HS-27A (cell line): ENCODE measurements around the gene CEACAM4.

ENCODE experiments used
- DNase-seq: peaks from one replicate; pipeline ENCODE4 v3.0.0-alpha.2; 2012; ENCODE audit warnings: low read depth, missing footprints

The CEACAM4 gene

DNA sequence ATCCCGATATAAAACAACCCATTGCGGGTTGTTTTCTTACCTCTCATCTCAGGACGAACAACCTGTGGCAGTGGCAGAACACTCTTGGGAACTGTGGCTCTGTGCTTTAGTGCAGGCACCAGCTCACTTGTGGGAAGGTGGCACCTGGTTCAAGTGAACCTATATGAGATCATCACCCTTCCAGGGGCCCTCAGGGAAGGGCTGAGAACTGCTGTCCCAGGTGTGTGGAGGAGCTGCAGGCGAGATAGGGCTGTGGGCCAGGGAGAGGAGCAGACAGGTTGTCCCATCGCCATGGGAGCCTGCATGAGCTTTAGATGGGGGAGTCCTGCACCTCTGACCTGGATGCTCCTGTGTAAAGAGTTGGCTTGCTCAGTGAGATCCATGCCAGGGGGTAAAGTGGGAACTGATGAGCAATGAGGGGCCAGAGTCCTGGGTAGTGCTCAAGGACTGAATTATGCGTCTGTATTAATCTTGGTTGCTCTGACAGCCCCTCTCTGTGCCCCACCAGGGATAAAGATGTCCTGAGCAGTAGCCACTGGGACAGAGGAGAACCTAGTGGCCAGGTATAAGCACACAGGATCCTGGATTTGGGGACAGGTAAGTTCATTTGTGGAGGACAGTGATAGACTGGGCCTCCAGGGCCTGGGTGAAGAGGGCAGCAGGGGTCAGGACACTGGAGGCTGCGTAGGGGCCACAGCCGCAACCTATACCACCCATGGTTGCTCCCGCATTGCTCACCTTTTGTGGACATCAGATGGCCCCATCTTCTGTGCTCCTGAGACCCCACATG is 8.7 kb downstream of the CEACAM4 start:
- no peak for DNase-seq

DNA sequence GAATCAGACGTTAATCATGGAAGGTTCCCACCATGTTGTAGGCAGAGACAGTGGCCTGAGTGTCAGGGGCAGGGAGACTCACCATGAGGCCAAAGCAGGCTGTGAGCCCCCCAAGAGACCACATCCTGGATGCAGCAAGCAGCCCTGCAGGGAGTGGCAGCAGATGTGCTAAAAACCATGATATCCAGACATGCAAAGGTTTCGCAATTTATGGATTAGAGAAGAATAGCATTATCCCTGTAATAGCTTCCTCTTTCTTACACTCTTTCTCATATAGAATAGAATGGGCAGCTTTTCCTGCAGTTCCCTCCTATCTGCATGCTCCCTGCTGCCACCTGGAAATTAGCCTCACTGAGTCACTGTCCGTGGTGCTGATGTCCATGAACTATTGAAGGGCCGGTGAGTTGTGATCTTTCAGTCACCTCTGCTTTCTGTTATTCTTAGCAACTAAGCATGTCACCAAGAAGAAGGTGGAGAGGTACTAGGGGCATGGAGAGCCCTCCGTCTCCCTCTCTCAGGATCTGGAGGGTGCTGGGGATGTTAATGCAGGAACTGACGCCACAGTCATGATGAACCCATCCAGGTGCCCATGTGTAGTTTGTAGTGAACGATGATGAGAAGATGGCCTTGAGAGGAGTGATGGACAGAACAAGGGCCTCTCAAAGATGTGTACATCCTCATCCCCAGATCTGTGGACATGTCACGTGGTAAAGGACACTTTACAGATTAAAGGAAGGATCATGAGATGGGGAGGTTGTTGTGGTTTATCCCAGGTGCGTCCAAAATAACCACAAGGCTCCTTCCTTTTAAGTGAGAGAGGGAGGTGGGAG is 9.9 kb downstream of the CEACAM4 start:
- no peak for DNase-seq

DNA sequence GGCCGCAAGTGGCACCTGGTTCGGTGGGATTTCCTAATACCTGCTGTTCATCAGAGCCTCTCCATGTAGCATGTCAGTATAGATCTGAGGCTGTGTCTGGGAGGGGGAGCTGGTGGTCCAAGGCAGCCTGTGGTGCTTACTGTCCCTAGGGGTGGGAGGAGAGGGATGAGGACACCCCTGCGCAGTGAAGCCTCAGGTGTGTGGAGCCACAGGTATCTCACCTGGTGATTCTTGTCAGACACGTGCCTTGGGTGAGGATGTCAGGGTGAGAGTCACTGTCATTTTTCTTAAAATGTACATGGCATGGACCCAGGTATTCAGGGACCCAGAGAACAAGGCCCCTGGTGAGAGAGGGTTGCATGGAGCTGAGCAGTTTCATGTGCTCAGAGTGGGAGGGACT is 11.7 kb downstream of the CEACAM4 start:
- DNase-seq = no peak

DNA sequence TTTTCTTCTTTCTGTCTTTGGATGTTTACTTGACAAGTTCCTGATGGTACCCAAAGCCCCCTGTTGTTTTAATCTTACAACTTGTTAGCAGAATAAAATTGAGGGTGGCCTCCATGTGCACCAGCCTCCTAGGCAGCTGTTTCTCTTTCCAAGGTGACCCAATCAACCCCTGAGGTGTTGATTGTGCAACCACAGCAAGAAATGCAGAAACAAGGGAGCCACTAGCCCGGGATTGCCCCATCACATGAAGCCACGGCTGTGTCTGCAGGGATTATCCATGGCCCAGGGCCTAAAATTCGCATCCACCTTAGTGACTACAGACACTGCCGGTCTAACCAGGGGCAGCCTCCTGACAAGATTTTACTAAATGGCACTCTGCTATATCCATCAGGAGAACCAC is 14.4 kb downstream of the CEACAM4 start:
- no peak for DNase-seq

DNA sequence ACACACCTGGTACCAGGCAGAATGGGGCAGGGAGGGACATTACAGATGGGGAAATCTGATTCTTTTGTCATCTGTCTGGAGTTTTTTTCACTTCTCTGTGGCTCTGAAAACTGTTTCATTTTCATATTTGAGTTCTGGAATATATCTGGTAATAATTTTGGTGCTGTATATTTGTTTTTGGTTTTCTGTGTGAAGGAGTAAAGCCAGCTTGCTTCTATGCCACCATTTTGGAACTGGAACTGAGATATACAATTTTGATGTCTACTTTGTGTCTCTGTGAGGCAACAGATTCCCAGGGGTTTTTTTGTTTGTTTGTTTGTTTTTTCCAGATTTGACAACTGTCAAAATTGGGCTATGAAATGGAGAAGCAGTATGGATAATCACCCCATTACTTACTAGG is 16.1 kb downstream of the CEACAM4 start:
- no peak for DNase-seq

DNA sequence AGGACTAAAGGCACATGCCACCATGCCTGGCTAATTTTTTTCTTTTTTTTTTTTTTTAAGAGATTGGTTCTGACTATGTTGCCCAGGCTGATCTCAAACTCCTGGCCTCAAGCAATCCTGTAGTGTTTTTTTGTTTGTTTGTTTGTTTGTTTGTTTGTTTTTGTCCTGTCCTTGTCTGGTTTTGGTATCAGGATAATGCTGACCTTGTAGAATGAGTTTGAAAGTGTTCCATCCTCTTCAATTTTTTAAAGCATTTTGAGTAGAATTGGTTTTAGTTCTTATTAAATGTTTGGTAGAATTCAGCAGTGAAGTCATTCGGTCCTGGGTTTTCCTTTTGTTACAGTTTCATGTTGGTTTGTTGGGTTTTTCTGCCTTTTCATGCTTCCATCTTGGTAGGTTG is 19.2 kb downstream of the CEACAM4 start:
- DNase-seq = no peak

DNA sequence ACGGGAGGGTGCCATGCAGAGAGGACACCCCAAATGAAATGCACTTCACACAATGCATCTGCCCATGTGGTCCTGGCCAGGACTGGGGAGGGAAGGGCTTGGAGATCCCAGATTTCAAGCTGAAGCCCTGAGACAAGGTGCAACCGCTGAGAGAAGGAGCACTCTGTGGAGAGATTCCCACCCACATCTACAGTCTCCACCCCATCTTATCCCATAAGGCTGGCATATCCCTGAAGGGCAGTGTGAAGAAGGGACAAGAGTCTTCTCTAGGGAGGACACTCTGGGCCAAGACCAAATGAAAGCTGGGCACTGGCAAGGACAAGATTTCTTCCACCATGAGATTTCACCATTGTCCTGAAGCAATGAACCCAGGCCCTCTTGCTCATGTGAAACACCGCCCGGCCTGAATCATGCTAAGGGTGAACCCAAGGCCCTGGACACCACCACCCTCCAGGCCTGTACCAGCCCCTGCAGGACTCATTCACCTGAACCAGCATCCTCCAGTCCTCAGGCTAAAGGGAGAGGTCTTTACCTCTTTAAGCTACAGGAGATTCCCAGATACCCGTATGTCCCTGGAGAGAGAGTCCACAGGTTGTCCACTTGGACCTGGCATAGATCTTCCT is 20.5 kb downstream of the CEACAM4 start:
- no peak for DNase-seq

DNA sequence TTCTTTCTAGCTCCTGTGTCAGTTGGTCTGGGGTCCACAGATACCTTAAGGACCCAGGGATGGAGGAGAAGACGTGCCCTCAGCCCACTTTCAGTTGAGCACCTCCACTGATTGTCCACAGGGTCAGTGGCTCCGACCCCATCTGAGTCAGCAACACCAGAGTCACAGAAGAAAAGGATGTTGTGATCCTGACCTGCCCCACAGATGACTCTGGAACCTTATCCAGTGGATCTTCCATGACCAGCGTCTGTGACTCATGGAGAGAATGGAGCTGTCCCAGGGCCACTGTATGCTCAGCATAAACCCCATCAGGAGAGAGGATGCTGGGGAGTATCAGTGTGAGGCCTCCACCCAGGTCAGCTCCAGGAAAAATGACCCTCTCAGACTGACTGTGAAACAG is 22.0 kb downstream of the CEACAM4 start:
- DNase-seq = no peak

DNA sequence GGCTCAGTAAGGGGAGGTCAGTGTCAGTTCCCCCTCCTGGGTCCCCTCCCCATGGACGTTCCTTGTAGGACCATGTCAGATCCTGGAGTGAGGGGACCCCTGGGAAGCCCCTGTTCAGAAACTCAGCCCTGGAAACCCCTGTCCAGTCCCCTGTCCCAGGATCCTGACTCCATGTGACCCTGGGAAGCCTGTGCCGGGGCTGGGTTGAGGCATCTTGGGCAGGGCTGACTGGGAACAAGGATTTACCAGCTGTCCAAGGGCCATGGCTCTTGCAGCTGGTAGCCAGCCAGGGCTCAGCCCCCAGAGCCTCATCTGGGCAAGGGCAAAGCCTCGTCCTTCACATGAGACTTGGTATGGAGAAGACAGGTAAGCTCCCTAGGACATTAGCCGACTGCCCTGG is 25.1 kb downstream of the CEACAM4 start:
- DNase-seq = no peak

DNA sequence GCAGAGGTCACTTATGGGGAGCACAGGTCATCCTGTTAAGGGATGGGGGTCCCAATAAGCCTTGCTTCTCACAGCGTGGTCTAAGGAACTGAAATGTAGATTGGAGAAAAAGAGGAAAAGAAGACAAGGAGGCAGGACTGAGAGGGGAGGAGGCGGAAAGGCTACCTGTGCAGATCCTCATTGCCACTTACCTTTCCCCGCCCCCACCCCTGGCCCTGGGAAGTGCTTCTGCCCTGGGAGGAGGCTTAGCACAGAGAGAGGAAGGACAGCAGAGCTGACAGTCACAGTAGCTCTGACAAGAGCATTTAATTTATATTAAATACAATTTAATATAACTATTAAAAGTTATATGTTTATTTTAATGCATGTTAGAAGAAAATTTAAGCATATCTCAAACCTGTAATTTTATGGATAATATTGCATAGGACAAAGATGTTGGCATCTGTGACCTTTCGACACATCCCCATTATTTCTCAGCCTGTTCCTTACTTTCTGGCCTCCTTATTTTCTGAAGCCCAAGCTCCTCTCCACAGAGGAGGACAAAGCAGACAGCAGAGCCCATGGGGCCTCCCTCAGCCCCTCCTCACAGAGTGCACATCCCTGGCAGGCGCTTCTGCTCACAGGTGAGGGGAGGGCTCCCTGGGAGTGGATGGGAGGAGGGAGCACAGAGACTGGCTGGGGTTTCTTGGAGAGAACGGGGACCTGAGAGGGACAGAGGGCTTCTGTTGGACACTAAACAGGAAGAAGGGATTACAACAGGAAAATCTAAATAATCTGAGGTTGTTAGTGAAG is 27.5 kb downstream of the CEACAM4 start:
- DNase-seq = no peak

DNA sequence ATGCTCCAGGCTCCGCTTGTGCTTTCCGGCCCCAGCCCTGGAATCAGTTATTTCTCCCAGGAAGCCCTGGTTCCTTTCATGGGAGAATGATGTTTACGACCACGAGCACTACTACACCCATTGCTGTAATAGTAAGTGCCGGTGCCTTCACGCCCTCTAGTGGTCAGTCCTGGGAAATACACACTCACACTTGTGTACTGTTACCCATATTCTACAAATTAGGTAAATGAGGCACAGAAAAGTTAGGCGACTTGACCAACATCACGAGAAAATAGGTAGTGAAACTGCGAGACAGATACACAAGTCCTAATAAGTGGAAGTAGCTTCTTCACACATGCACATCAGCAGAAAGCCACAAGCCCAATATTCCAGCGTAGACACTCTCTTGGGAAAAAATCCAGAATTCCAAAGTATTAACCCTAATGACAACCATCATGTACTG is 29.3 kb downstream of the CEACAM4 start:
- peak; percentile 48 for DNase-seq

DNA sequence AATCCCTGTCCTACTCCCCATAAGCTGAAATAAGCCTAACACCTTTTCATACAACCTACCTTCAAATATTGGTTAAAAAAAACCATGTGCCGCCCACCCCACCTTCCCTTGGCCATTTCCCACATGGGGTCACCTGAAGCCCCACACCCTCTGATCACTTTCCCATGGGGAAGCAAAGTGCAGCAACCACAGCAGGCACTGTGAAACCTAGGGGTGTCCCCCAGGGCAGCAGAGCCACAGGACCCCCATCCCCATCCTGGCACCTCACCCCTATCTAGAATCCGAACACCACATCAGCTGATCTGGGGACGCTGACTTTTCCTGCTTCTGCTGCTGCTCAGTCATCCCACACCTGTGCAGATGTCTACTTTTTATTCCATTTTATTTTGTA is 31.0 kb downstream of the CEACAM4 start:
- DNase-seq = no peak

DNA sequence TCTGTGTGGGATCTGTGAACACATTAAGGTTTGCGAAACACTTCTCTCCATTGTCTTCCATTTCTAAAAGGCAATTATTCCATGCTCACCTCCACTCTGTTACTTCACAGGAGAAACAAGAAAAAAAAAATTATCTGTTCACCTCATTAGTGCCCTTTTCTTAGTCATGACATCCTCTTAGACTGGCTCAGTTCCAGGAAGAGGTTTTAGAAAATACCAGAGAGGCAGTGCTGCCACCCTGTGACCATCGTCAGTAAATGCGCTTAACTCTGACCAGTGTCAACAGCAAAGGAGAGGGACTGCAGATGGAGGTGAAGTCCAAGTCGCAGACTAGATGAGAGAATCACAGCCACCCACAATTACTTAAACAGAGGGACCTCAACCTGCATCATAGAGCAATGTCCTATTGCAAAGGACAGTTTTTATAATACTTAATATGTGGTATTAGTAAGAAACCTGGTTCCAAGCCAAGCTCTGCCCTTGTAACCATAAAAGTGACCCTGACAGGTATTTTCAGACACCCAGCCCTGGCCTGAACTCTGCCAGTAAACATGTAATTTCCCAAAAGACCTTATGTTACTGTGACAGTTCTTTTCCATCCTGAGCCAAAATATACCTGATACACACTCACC is 31.5 kb downstream of the CEACAM4 start:
- DNase-seq = peak; percentile 64

DNA sequence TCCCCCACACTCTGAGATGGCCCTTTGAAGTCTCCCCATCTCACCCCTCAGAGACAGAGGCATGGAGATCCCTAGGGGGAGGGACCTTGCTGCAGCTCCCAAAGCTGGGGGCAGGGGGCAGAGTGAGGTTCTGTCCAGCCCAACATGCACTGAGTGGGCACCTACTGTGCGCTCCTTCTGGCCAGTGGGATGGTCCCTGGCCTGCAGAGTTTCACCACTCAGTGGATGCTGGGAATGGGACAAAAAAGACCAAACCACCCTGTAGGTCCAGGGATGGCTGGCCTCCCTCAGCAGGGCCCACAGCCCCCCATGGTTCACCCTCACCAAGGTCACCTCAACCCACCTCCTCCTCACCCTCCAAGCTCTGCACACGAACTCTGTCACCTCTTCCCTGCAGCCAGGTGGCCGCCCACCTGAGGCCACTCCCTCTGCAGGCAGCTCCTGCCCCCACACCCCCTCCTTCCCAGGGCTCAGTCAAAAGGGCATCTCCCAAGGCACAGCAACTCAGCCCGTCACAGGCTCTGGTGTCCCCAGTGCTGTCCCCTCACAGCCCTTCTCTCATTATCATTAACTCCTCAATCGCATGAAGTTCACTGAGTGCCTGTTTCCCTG is 34.8 kb downstream of the CEACAM4 start:
- no peak for DNase-seq

DNA sequence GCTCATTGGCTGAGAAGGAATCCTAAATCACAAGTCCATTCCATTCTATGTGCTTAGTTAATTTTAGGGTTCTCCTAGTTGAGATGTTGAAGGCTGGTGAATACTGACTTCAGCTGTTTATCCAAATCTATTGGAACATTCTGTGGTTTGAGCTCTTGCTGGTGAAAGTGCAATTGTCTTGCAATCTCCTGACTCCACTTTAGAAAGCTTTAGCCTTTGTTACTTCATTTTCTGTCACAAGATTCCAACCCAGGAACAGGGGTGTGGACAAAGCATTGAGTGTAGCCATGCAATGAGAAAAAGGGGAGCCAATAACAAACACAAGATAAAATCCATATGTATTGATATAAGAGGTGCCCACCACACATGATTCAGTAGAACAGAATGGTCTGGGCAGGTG is 35.9 kb downstream of the CEACAM4 start:
- no peak for DNase-seq

DNA sequence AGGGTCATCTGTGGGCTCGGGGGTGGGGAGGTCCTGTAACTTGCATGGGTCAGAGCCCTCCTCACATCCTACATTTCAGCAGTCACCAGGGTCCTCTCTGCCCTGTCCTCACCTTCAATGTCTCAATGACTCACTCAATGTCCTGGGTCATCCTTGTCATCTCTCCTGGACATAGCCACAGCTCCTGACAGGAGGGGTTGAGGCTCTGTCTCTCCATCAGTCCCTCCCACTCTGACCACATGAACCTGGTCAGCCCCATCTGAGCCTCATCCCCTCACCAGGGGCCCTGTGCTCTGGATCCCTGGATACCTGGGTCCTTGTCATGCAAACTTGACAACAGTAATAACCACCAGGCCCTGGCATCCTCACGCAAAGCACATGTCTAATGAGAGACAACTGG is 37.5 kb downstream of the CEACAM4 start:
- no peak for DNase-seq

DNA sequence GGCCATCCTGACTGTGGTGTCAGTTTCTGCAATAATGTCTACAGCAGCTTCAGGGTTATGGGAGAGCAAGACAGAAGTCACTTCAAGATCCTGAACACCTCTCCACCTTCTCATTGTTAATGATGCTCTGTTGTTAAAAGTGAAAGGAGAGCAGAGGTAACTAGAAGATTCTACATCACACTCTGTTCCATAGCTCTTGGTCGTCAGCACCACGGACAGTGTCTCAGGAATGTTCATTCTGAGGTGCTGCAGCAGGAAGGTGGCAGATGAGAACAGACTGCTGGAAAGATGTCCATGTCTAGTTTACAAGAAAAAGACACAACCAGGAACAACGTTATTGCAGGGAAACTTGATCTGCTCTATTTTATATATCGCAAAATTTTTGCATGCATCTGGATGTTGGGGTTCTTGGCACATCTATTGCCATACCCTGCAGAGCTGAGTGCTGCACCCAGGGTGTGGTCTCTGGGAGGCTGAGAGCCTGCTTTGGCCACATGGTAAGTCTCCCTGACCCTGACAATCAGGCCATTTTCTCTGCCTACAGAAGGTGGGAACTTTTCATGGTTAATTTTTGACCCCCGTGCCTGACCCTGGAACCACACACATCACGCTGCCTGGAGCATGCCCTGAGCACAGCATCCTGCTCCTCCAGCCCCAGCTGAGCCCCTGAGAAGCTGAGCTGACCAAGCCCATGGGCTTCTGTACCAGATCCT is 38.2 kb downstream of the CEACAM4 start:
- peak; percentile 17 for DNase-seq

DNA sequence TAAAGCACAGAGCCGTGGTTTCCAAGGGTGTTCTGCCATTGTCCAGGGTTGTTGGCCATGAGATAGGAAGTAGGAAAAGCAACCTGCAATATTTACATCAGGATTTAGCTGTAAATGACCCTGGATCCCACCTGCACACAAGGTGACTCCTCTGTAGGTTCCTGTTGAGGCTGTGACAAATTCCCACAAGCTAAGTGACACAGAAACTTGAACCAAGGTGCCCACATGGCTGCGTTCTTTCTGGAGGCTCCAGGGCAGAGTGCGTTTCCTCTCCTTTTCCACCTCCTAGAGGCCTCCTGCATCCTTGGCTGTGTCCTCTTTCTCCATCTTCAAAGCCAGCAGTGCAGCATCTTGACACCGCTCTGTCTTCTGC is 39.0 kb downstream of the CEACAM4 start:
- DNase-seq = no peak

DNA sequence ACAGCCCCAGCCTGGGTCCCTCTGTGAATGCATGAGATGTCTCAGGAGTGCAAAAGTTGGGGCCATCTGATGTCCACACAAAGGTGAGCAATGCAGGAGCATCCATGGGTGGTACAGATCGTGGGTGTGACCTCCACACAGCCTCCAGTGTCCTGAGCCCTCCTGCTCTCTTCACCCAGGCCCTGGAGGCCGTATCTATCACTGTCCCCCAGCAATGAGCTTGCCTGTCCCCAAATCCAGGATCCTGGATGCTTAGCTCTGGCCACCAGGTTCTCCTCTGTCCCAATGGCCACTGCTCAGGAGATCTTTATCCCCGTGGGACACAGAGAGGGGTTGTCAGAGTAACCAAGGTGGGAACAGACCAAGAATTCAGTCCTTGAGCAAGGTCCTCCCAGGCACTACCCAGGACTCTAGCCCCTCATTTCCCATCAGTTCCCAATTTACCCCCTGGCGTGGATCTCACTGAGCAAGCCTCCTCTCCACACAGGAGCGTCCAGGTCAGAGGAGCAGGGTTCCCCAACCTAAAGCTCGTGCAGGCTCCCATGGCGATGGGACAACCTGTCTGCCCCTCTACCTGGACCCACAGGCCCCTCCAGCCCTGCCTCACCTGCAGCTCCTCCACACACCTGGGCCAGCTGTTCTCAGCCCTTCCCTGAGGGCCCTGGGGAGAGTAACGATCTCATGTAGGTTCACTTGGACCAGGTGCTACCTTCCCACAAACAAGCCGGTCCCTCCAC is 39.6 kb downstream of the CEACAM4 start:
- no peak for DNase-seq

DNA sequence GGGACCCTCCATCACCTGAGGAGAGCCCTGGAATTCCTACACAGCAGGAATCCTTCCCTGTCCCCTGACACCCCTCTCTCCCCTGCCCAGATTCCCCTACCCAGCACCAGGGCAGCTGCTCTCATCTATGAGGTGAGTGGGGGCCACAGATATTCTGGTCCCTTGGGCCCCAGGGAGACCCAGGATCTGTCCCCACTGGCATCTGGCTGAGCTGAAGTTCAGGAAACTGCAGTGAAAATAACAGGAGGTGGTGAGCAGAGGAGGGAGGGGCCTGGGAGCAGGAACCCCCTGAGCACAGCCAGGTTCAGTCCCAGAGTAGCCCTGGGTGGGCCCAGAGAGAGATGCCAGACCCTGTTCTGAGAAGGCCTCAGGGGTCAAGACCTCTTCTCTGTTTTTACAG is 40.8 kb downstream of the CEACAM4 start:
- DNase-seq = no peak
